Upper lobe of left lung (tissue), 4 donors: Measurements from ENCODE around the gene ROBO1.

Experiments used
- CTCF ChIP-seq, 6 experiments: fragments of 450-650 bp in 4 of 6; fragments of 200-600 bp in 2 of 6; sonication (generic) in 2 of 6; IDR thresholded peaks; one replicate each; pipeline ENCODE4 v1.5.1; 2016 to 2019; ENCODE audit warnings: antibody characterized with exemption in 6 of 6
- EP300 ChIP-seq, 4 donors: sonication (generic); formaldehyde crosslinking; IDR thresholded peaks; one replicate each; pipeline ENCODE4 v1.5.1; 2017; ENCODE audit warnings: antibody characterized with exemption in 4 of 4, control low read depth in 2 of 4
- POLR2AphosphoS5 ChIP-seq, 2 donors: sonication (generic); formaldehyde crosslinking; IDR thresholded peaks; one replicate each; pipeline ENCODE4 v1.5.1; 2017; ENCODE audit warnings: antibody characterized with exemption in 2 of 2

GRCh38 chr3:79230266-79230665 lies 537.5 kb downstream of the ROBO1 start:
- TF ChIP-seq POLR2AphosphoS5 (IDR thresholded peaks at IDR 0.05) (no peak), EP300 (IDR thresholded peaks at IDR 0.05) (no peak), CTCF (IDR thresholded peaks at IDR 0.05) (no peak)
